HEK293T (cell line): Measurements from ENCODE around the gene GRID2.

Source experiments
- ELF4 ChIP-seq: fragments of 450-650 bp; IDR thresholded peaks from 2 replicates; pipeline ENCODE4 v1.6.1; 2017; ENCODE audit warnings: antibody characterized with exemption
- FOXA1 ChIP-seq: fragments of 450-650 bp; IDR thresholded peaks from 2 replicates; pipeline ENCODE4 v1.6.1; 2016; ENCODE audit warnings: mild to moderate bottlenecking
- FOXM1 ChIP-seq: fragments of 450-650 bp; IDR thresholded peaks from 2 replicates; pipeline ENCODE4 v1.6.1; 2017; ENCODE audit warnings: mild to moderate bottlenecking, borderline replicate concordance
- HDGF ChIP-seq: fragments of 450-650 bp; IDR thresholded peaks from 2 replicates; pipeline ENCODE4 v1.6.1; 2017; ENCODE audit warnings: antibody characterized with exemption, borderline replicate concordance
- LEF1 ChIP-seq: fragments of 450-650 bp; IDR thresholded peaks from 2 replicates; pipeline ENCODE4 v1.6.1; 2017; ENCODE audit warnings: mild to moderate bottlenecking, borderline replicate concordance
- SUZ12 ChIP-seq: fragments of 450-650 bp; IDR thresholded peaks from 2 replicates; pipeline ENCODE4 v1.6.1; 2016; ENCODE audit warnings: mild to moderate bottlenecking
- TARDBP ChIP-seq: fragments of 450-650 bp; IDR thresholded peaks from 2 replicates; pipeline ENCODE4 v1.6.1; 2016
- TF ChIP-seq, protein P1 (sequence below): fragments of 450-650 bp; IDR thresholded peaks from 2 replicates; pipeline ENCODE4 v1.6.1; 2016

DNA sequence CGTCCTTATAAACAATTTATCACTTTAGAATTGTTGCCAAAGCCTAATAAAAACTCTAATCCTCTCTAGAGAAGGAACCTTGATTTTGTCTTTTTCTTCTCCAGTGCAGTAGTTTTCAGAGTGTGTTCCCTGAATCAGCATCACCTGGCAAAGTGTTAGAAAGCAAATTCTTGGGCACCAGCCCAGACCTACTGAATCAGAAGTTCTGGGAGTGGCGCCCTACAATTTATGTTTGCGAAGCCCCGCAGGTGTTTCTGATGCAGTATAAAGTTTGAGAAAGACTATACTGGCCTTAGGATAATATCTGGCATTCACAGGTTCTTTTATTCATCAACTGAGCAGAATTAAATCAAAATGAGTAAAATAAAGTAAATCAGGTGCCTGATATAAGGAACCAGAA lies 879.0 kb downstream of the GRID2 start:
- no peak for TF ChIP-seq FOXA1
- no peak for TF ChIP-seq ELF4
- no peak for TF ChIP-seq TARDBP
- TF ChIP-seq, protein P1, sequence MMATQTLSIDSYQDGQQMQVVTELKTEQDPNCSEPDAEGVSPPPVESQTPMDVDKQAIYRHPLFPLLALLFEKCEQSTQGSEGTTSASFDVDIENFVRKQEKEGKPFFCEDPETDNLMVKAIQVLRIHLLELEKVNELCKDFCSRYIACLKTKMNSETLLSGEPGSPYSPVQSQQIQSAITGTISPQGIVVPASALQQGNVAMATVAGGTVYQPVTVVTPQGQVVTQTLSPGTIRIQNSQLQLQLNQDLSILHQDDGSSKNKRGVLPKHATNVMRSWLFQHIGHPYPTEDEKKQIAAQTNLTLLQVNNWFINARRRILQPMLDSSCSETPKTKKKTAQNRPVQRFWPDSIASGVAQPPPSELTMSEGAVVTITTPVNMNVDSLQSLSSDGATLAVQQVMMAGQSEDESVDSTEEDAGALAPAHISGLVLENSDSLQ = no peak
- TF ChIP-seq FOXM1 = no peak
- no peak for TF ChIP-seq HDGF
- TF ChIP-seq LEF1 = no peak
- TF ChIP-seq SUZ12 = no peak
